Lower leg skin (tissue), 3 donors: ENCODE measurements around the gene GDF3.

Experiments used
- CTCF ChIP-seq, 3 donors: fragments of 450-650 bp; IDR thresholded peaks; one replicate each; pipeline ENCODE4 v1.5.1; 2016; ENCODE audit warnings: antibody characterized with exemption in 3 of 3, mild to moderate bottlenecking in 3 of 3, moderate library complexity in 2 of 3
- POLR2A ChIP-seq, 2 donors: fragments of 450-650 bp; IDR thresholded peaks; one replicate each; pipeline ENCODE4 v1.6.1; 2016 to 2017; ENCODE audit warnings: antibody characterized with exemption in 2 of 2, mild to moderate bottlenecking in 1 of 2, moderate library complexity in 1 of 2

GRCh38 chr12:7729746-7730145 is 34.2 kb upstream of the GDF3 start:
- TF ChIP-seq CTCF (IDR thresholded peaks at IDR 0.05) (no peak), POLR2A (IDR thresholded peaks at IDR 0.05) (no peak)
